ENCODE measurements around the gene SGSM2. TPM values are rescaled to one million over a fixed set of nuclear protein-coding genes. Genes with fewer than 3 reads are reported as not detected.
"Not testable (repeated sequence)": the region's sequence is repeated elsewhere in the genome, so short reads cannot be mapped to it uniquely, and the experiment has no call there.

SGSM2 gene
- total RNA-seq, 2 donors from 2014 or later, result 32.7 to 77.5 TPM

- TF ChIP-seq, protein P1, sequence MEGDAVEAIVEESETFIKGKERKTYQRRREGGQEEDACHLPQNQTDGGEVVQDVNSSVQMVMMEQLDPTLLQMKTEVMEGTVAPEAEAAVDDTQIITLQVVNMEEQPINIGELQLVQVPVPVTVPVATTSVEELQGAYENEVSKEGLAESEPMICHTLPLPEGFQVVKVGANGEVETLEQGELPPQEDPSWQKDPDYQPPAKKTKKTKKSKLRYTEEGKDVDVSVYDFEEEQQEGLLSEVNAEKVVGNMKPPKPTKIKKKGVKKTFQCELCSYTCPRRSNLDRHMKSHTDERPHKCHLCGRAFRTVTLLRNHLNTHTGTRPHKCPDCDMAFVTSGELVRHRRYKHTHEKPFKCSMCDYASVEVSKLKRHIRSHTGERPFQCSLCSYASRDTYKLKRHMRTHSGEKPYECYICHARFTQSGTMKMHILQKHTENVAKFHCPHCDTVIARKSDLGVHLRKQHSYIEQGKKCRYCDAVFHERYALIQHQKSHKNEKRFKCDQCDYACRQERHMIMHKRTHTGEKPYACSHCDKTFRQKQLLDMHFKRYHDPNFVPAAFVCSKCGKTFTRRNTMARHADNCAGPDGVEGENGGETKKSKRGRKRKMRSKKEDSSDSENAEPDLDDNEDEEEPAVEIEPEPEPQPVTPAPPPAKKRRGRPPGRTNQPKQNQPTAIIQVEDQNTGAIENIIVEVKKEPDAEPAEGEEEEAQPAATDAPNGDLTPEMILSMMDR (IDR thresholded peaks at IDR 0.05), result peak in 1 of 7 experiments; percentile 1
- peak; percentile 31 to 82 (median 80) for TF ChIP-seq POLR2A (IDR thresholded peaks at IDR 0.05)
- DNase-seq (peak; percentile 92 to 94 (median 93)), ATAC-seq (peak; percentile 94)
- Histone ChIP-seq H3K36me3 (replicated peaks in 1 of 2; ENCODE audit: insufficient read depth in 1 of 2, low read depth in 2 of 2) (no peaks in the 10 kb centered on the region), H3K4me3 (peak within 1 kb of the TSS; percentile 80 to 83), H3K27ac (peak within 1 kb of the TSS; percentile 80 to 92 (median 87)), H3K4me1 (peaks cover 21% of the 10 kb centered on the region), H3K27me3 (no peaks in the 10 kb centered on the region), H3K9me3 (no peaks in the 10 kb centered on the region)
- intact Hi-C loops (cut with DNase I), result no loop called here
- WGBS, 2 donors, result 0% methylated on average over 3 to 90 of the region's 108 CpGs
Observed at GRCh38 chr17:2303204-2304188, 33.8 kb upstream of the SGSM2 start, which contains the start of the genes SMG6 and SRR. Gene SMG6 (minus strand): TSS chr17:2303785. CDS start chr17:2303720, 65 bp downstream. Gene SRR (plus strand): TSS chr17:2303950. CDS start chr17:2315561, 11,611 bp downstream.

GRCh38 chr17:2304931-2305330 is 32.4 kb upstream of the SGSM2 start:
- Histone ChIP-seq H3K27me3 (no peaks in the 10 kb centered on the region), H3K4me1 (peaks cover 34% of the 10 kb centered on the region), H3K4me3 (no peak overlapping the region), H3K27ac (no peak overlapping the region), H3K36me3 (replicated peaks in 1 of 2; ENCODE audit: insufficient read depth in 1 of 2, low read depth in 2 of 2) (no peaks in the 10 kb centered on the region), H3K9me3 (no peaks in the 10 kb centered on the region)
- 84 to 89% methylated on average over 4 of the region's 4 CpGs for WGBS, 2 donors
- ATAC-seq, result no peak
- no peak for TF ChIP-seq POLR2A (IDR thresholded peaks at IDR 0.05)
- TF ChIP-seq, protein P1 (IDR thresholded peaks at IDR 0.05), result no peak
- no peak for DNase-seq
- intact Hi-C loops (cut with DNase I), result no loop called here

GRCh38 chr17:2309338-2310154 is 27.8 kb upstream of the SGSM2 start:
- DNase-seq, result peak; percentile 72 to 85 (median 74)
- Histone ChIP-seq H3K36me3 (replicated peaks in 1 of 2; ENCODE audit: insufficient read depth in 1 of 2, low read depth in 2 of 2) (no peaks in the 10 kb centered on the region), H3K27me3 (no peaks in the 10 kb centered on the region), H3K27ac (peak overlapping the region; percentile 27 to 77 (median 61)), H3K9me3 (no peaks in the 10 kb centered on the region), H3K4me1 (peaks cover 20% of the 10 kb centered on the region), H3K4me3 (no peak overlapping the region)
- WGBS, 2 donors, result 26 to 34% methylated on average over 6 of the region's 6 CpGs
- no peak for TF ChIP-seq POLR2A (IDR thresholded peaks at IDR 0.05)
- TF ChIP-seq, protein P1 (IDR thresholded peaks at IDR 0.05), result no peak
- peak; percentile 93 for ATAC-seq
- intact Hi-C loops (cut with DNase I), result no loop called here

- ATAC-seq (no peak), DNase-seq (no peak)
- Histone ChIP-seq H3K27ac (no peak overlapping the region), H3K36me3 (replicated peaks in 1 of 2; ENCODE audit: insufficient read depth in 1 of 2, low read depth in 2 of 2) (no peaks in the 10 kb centered on the region), H3K9me3 (no peaks in the 10 kb centered on the region), H3K27me3 (no peaks in the 10 kb centered on the region), H3K4me1 (peaks cover 19% of the 10 kb centered on the region), H3K4me3 (no peak overlapping the region)
- 90 to 92% methylated on average over 5 of the region's 5 CpGs for WGBS, 2 donors
- intact Hi-C loops (cut with DNase I), result no loop called here
- TF ChIP-seq, protein P1 (IDR thresholded peaks at IDR 0.05), result no peak
- no peak for TF ChIP-seq POLR2A (IDR thresholded peaks at IDR 0.05)
Observed at GRCh38 chr17:2312736-2313135, 24.6 kb upstream of the SGSM2 start.

DNA sequence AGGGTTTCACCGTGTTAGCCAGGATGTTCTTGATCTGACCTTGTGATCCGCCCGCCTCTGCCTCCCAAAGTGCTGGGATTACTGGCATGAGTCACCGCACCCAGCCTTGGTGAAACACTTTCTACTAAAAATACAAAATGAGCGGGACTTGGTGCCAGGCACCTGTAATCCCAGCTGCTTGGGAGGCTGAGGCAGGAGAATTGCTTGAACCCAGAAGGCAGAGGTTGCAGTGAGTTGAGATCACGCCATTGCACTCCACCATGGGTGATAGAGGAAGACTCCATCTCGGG is 20.4 kb upstream of the SGSM2 start:
- H3K36me3 ChIP-seq (replicated peaks in 1 of 2; ENCODE audit: insufficient read depth in 1 of 2, low read depth in 2 of 2); H3K4me1 ChIP-seq; H3K27ac ChIP-seq; H3K4me3 ChIP-seq; DNase-seq; ATAC-seq; H3K27me3 ChIP-seq; H3K9me3 ChIP-seq; intact Hi-C loops (cut with DNase I): not testable (repeated sequence)
- 89 to 90% methylated on average over 7 of the region's 7 CpGs for WGBS, 2 donors

All from body of pancreas (tissue), 4 donors.